ENCODE results near the gene P2RY13. TPM values are rescaled to one million over a fixed set of nuclear protein-coding genes. Genes with fewer than 3 reads are reported as not detected.

Gene P2RY13
- total RNA-seq, 1 donor from 2014 or later: not detected

GRCh38 chr3:151316267-151316991, 12.9 kb downstream of the P2RY13 start, which contains the start of gene GPR87:
Gene GPR87 (minus strand): TSS chr3:151316820. CDS start chr3:151300100, 16,720 bp downstream.
- TF ChIP-seq CTCF (conservative IDR thresholded peaks at IDR 0.05): no peak
- Mint-ChIP-seq H3K27ac (peak within 1 kb of the TSS; percentile 97), H3K4me1 (ENCODE audit: unreplicated experiment) (no peaks in the 10 kb centered on the region), H3K4me3 (peak within 1 kb of the TSS; percentile 80), H3K9me3 (no peaks in the 10 kb centered on the region), H3K36me3 (no peaks in the 10 kb centered on the region), H3K27me3 (no peaks in the 10 kb centered on the region)
- no peak for DNase-seq (ENCODE audit: extremely low spot score, unreplicated experiment)

GRCh38 chr3:151315846-151316245, 13.5 kb downstream of the P2RY13 start:
- peak overlapping the region; percentile 80 for H3K4me3 Mint-ChIP-seq
- peak overlapping the region; percentile 97 for H3K27ac Mint-ChIP-seq
- H3K27me3 Mint-ChIP-seq: no peaks in the 10 kb centered on the region
- TF ChIP-seq CTCF (conservative IDR thresholded peaks at IDR 0.05): no peak
- H3K36me3 Mint-ChIP-seq: no peaks in the 10 kb centered on the region
- DNase-seq (ENCODE audit: extremely low spot score, unreplicated experiment): no peak
- H3K4me1 Mint-ChIP-seq (ENCODE audit: unreplicated experiment): no peaks in the 10 kb centered on the region
- no peaks in the 10 kb centered on the region for H3K9me3 Mint-ChIP-seq

GRCh38 chr3:151315136-151315535, 14.2 kb downstream of the P2RY13 start:
- Mint-ChIP-seq H3K4me3 (peak overlapping the region; percentile 80), H3K4me1 (ENCODE audit: unreplicated experiment) (no peaks in the 10 kb centered on the region), H3K27ac (peak overlapping the region; percentile 97), H3K9me3 (no peaks in the 10 kb centered on the region), H3K27me3 (no peaks in the 10 kb centered on the region), H3K36me3 (no peaks in the 10 kb centered on the region)
- no peak for TF ChIP-seq CTCF (conservative IDR thresholded peaks at IDR 0.05)
- DNase-seq (ENCODE audit: extremely low spot score, unreplicated experiment): no peak

GRCh38 chr3:151314593-151314992, 14.8 kb downstream of the P2RY13 start:
- no peak for TF ChIP-seq CTCF (conservative IDR thresholded peaks at IDR 0.05)
- H3K4me1 Mint-ChIP-seq (ENCODE audit: unreplicated experiment): no peaks in the 10 kb centered on the region
- H3K4me3 Mint-ChIP-seq: peak overlapping the region; percentile 80
- H3K27ac Mint-ChIP-seq: peak overlapping the region; percentile 97
- no peaks in the 10 kb centered on the region for H3K27me3 Mint-ChIP-seq
- no peak for DNase-seq (ENCODE audit: extremely low spot score, unreplicated experiment)
- no peaks in the 10 kb centered on the region for H3K36me3 Mint-ChIP-seq
- no peaks in the 10 kb centered on the region for H3K9me3 Mint-ChIP-seq

GRCh38 chr3:151314137-151314536, 15.2 kb downstream of the P2RY13 start:
- no peaks in the 10 kb centered on the region for H3K9me3 Mint-ChIP-seq
- H3K36me3 Mint-ChIP-seq: no peaks in the 10 kb centered on the region
- H3K4me1 Mint-ChIP-seq (ENCODE audit: unreplicated experiment): no peaks in the 10 kb centered on the region
- H3K27ac Mint-ChIP-seq: no peak overlapping the region
- TF ChIP-seq CTCF (conservative IDR thresholded peaks at IDR 0.05): no peak
- peak overlapping the region; percentile 80 for H3K4me3 Mint-ChIP-seq
- DNase-seq (ENCODE audit: extremely low spot score, unreplicated experiment): no peak
- H3K27me3 Mint-ChIP-seq: no peaks in the 10 kb centered on the region

All from type B pancreatic cell (in vitro differentiated cells).